ENCODE results near the gene VRK3. TPM values are rescaled to one million over a fixed set of nuclear protein-coding genes. Genes with fewer than 3 reads are reported as not detected.

VRK3 gene
- total RNA-seq, 2 experiments from 2014 or later = 65.1 to 65.4 TPM

GRCh38 chr19:49951806-49952478 is 73.2 kb downstream of the VRK3 start:
- Histone ChIP-seq H3K9me3 (ENCODE audit: control insufficient read depth in 1 of 2, insufficient read depth in 1 of 2, low read length in 2 of 2) (peaks cover 0 to 7% of the 10 kb centered on the region in 2 experiments), H3K27ac (ENCODE audit: low read depth in 1 of 2, low read length in 2 of 2) (no peak overlapping the region), H3K36me3 (ENCODE audit: insufficient read depth, low read length) (no peaks in the 10 kb centered on the region), H3K4me1 (ENCODE audit: insufficient read depth, low read length) (peaks cover 6% of the 10 kb centered on the region), H3K4me3 (ENCODE audit: low read length) (no peak overlapping the region), H3K27me3 (ENCODE audit: control insufficient read depth in 1 of 2, insufficient read depth in 2 of 2, low read length in 2 of 2) (peaks cover 0 to 7% of the 10 kb centered on the region in 2 experiments)
- Mint-ChIP-seq H3K27me3 (peaks cover 27% of the 10 kb centered on the region), H3K4me3 (no peak overlapping the region), H3K27ac (no peak overlapping the region), H3K4me1 (ENCODE audit: low read depth) (no peaks in the 10 kb centered on the region), H3K36me3 (ENCODE audit: low read depth) (no peaks in the 10 kb centered on the region), H3K9me3 (no peaks in the 10 kb centered on the region)
- ChIA-PET POLR2A (no interaction called here), CTCF (no interaction called here)
- ATAC-seq (ENCODE audit: poor library complexity) (no peak), DNase-seq (no peak)
- intact Hi-C loops (cut with DNase I, micrococcal nuclease) = no loop called here
- TF ChIP-seq CTCF (IDR thresholded peaks at IDR 0.05) = no peak

- ChIA-PET POLR2A (no interaction called here), CTCF (no interaction called here)
- H3K4me3 Mint-ChIP-seq = no peak overlapping the region
- H3K27me3 ChIP-seq (ENCODE audit: control insufficient read depth in 1 of 2, insufficient read depth in 2 of 2, low read length in 2 of 2) = peaks cover 0 to 7% of the 10 kb centered on the region in 2 experiments
- no peaks in the 10 kb centered on the region for H3K36me3 ChIP-seq (ENCODE audit: insufficient read depth, low read length)
- H3K4me3 ChIP-seq (ENCODE audit: low read length) = no peak overlapping the region
- no peak overlapping the region for H3K27ac ChIP-seq (ENCODE audit: low read depth in 1 of 2, low read length in 2 of 2)
- H3K27me3 Mint-ChIP-seq = peaks cover 27% of the 10 kb centered on the region
- peaks cover 6% of the 10 kb centered on the region for H3K4me1 ChIP-seq (ENCODE audit: insufficient read depth, low read length)
- no peak for TF ChIP-seq CTCF (IDR thresholded peaks at IDR 0.05)
- H3K9me3 Mint-ChIP-seq = no peaks in the 10 kb centered on the region
- intact Hi-C loops (cut with DNase I, micrococcal nuclease) = no loop called here
- H3K4me1 Mint-ChIP-seq (ENCODE audit: low read depth) = no peaks in the 10 kb centered on the region
- H3K36me3 Mint-ChIP-seq (ENCODE audit: low read depth) = no peaks in the 10 kb centered on the region
- ATAC-seq (ENCODE audit: poor library complexity) (no peak), DNase-seq (no peak)
- peaks cover 0 to 7% of the 10 kb centered on the region in 2 experiments for H3K9me3 ChIP-seq (ENCODE audit: control insufficient read depth in 1 of 2, insufficient read depth in 1 of 2, low read length in 2 of 2)
- H3K27ac Mint-ChIP-seq = no peak overlapping the region
Observed at GRCh38 chr19:49950956-49951526, 74.1 kb downstream of the VRK3 start.

GRCh38 chr19:49950590-49950948 is 74.6 kb downstream of the VRK3 start:
- peaks cover 6% of the 10 kb centered on the region for H3K4me1 ChIP-seq (ENCODE audit: insufficient read depth, low read length)
- H3K27ac ChIP-seq (ENCODE audit: low read depth in 1 of 2, low read length in 2 of 2) = no peak overlapping the region
- ChIA-PET POLR2A (no interaction called here), CTCF (interaction anchor here (1.1 kb wide), 1 partner anchor 13 kb away, joined by 4 read pairs; no protein-coding TSS in a partner anchor)
- H3K9me3 ChIP-seq (ENCODE audit: control insufficient read depth in 1 of 2, insufficient read depth in 1 of 2, low read length in 2 of 2) = peaks cover 0 to 7% of the 10 kb centered on the region in 2 experiments
- ATAC-seq (ENCODE audit: poor library complexity) = no peak
- H3K4me1 Mint-ChIP-seq (ENCODE audit: low read depth) = no peaks in the 10 kb centered on the region
- no peak for DNase-seq
- intact Hi-C loops (cut with DNase I, micrococcal nuclease) = no loop called here
- H3K27ac Mint-ChIP-seq = no peak overlapping the region
- H3K4me3 Mint-ChIP-seq = no peak overlapping the region
- H3K9me3 Mint-ChIP-seq = no peaks in the 10 kb centered on the region
- no peak for TF ChIP-seq CTCF (IDR thresholded peaks at IDR 0.05)
- H3K27me3 Mint-ChIP-seq = peaks cover 28% of the 10 kb centered on the region
- H3K4me3 ChIP-seq (ENCODE audit: low read length) = no peak overlapping the region
- H3K36me3 ChIP-seq (ENCODE audit: insufficient read depth, low read length) = no peaks in the 10 kb centered on the region
- no peaks in the 10 kb centered on the region for H3K36me3 Mint-ChIP-seq (ENCODE audit: low read depth)
- peaks cover 0 to 7% of the 10 kb centered on the region in 2 experiments for H3K27me3 ChIP-seq (ENCODE audit: control insufficient read depth in 1 of 2, insufficient read depth in 2 of 2, low read length in 2 of 2)

Measured in CD4-positive, alpha-beta T cell (primary cell).